HEK293 (cell line): ENCODE results near the gene KLHL22.

Experiments used
- CTCF ChIA-PET: fragments of 350-600 bp; formaldehyde crosslinking; extraction: SDS; loops from one replicate; lab custom pipeline; 2021; ENCODE audit warnings: antibody characterized with exemption; lab: Yijun Ruan, JAX
- POLR2A ChIA-PET: fragments of 300-600 bp; formaldehyde crosslinking; extraction: SDS; loops from one replicate; lab custom pipeline; 2020; ENCODE audit warnings: antibody characterized with exemption, inconsistent platforms; lab: Yijun Ruan, JAX
- H3K27ac ChIP-seq: fragments of 200-500 bp; sonication (Bioruptor generic); 2 replicates; pipeline ENCODE4 v1.5.1; 2014; ENCODE audit warnings: low read depth, low read length, control low read depth, inconsistent platforms; ENCODE audit errors: extremely low read depth
- H3K36me3 ChIP-seq, 2 experiments: fragments of 200-500 bp in 1 of 2; sonication (Bioruptor generic) in 1 of 2; 1 replicate in 1 of 2; 2 replicates in 1 of 2; pipeline ENCODE4 v1.5.1; 2014 to 2017; ENCODE audit warnings: inconsistent platforms in 2 of 2, low read length in 2 of 2; ENCODE audit not compliant: control insufficient read depth in 2 of 2, insufficient read depth in 1 of 2
- H3K4me1 ChIP-seq: fragments of 200-500 bp; sonication (Bioruptor generic); 2 replicates; pipeline ENCODE4 v1.5.1; 2014; ENCODE audit warnings: mild to moderate bottlenecking, low read length, inconsistent platforms; ENCODE audit not compliant: control insufficient read depth, insufficient read depth
- H3K4me3 ChIP-seq: 2 replicates; pipeline ENCODE4 v1.5.1; 2011; ENCODE audit warnings: low read depth, mild to moderate bottlenecking, control low read depth, low read length, moderate library complexity
- H3K9me3 ChIP-seq: fragments of 200-500 bp; sonication (Bioruptor generic); 2 replicates; pipeline ENCODE4 v1.5.1; 2014; ENCODE audit warnings: low read depth, low read length, inconsistent platforms; ENCODE audit not compliant: control insufficient read depth, insufficient read depth
- ELK4 ChIP-seq: IDR thresholded peaks from 2 replicates; pipeline ENCODE4 v1.6.1; 2011; ENCODE audit warnings: mild to moderate bottlenecking, low read depth, low read length, borderline replicate concordance
- KLF1 ChIP-seq: fragments of 450-650 bp; formaldehyde crosslinking; IDR thresholded peaks from 2 replicates; pipeline ENCODE4 v1.5.1; 2016; ENCODE audit warnings: missing biosample characterization, missing genetic modification characterization
- KLF16 ChIP-seq: fragments of 450-650 bp; formaldehyde crosslinking; IDR thresholded peaks from 2 replicates; pipeline ENCODE4 v1.5.1; 2017; ENCODE audit warnings: missing biosample characterization, missing genetic modification characterization
- WT1 ChIP-seq: fragments of 450-650 bp; formaldehyde crosslinking; IDR thresholded peaks from 2 replicates; pipeline ENCODE4 v1.5.1; 2016; ENCODE audit warnings: missing biosample characterization, missing genetic modification characterization
- ZBTB11 ChIP-seq: fragments of 450-650 bp; formaldehyde crosslinking; conservative IDR thresholded peaks from 2 replicates; pipeline ENCODE4 v1.5.1; 2016; ENCODE audit warnings: low read depth, missing biosample characterization, missing genetic modification characterization
- ZBTB17 ChIP-seq: fragments of 450-650 bp; formaldehyde crosslinking; IDR thresholded peaks from 2 replicates; pipeline ENCODE4 v1.5.1; 2016; ENCODE audit warnings: missing biosample characterization, missing genetic modification characterization
- ZBTB44 ChIP-seq: fragments of 450-650 bp; IDR thresholded peaks from 2 replicates; pipeline ENCODE4 v1.5.1; 2018; ENCODE audit warnings: missing biosample characterization, mild to moderate bottlenecking, missing genetic modification characterization
- ZFP3 ChIP-seq: fragments of 450-650 bp; formaldehyde crosslinking; IDR thresholded peaks from 2 replicates; pipeline ENCODE4 v1.5.1; 2016; ENCODE audit warnings: low read depth, missing biosample characterization, missing genetic modification characterization
- ZFP41 ChIP-seq: fragments of 450-650 bp; formaldehyde crosslinking; IDR thresholded peaks from 2 replicates; pipeline ENCODE4 v1.5.1; 2016; ENCODE audit warnings: missing biosample characterization, missing genetic modification characterization, borderline replicate concordance
- ZNF169 ChIP-seq: fragments of 450-650 bp; formaldehyde crosslinking; IDR thresholded peaks from 2 replicates; pipeline ENCODE4 v1.5.1; 2016; ENCODE audit warnings: missing biosample characterization, missing genetic modification characterization
- ZNF221 ChIP-seq: fragments of 450-650 bp; formaldehyde crosslinking; IDR thresholded peaks from 2 replicates; pipeline ENCODE4 v1.5.1; 2017; ENCODE audit warnings: missing biosample characterization, missing genetic modification characterization, borderline replicate concordance
- ZNF416 ChIP-seq: fragments of 450-650 bp; formaldehyde crosslinking; IDR thresholded peaks from 2 replicates; pipeline ENCODE4 v1.5.1; 2016; ENCODE audit warnings: missing biosample characterization, missing genetic modification characterization
- ZNF433 ChIP-seq: fragments of 450-650 bp; formaldehyde crosslinking; IDR thresholded peaks from 2 replicates; pipeline ENCODE4 v1.5.1; 2016; ENCODE audit warnings: missing biosample characterization, missing genetic modification characterization, low read depth
- ZNF548 ChIP-seq: fragments of 450-650 bp; formaldehyde crosslinking; IDR thresholded peaks from 2 replicates; pipeline ENCODE4 v1.5.1; 2016; ENCODE audit warnings: missing biosample characterization, missing genetic modification characterization
- ZNF596 ChIP-seq: fragments of 450-650 bp; IDR thresholded peaks from 2 replicates; pipeline ENCODE4 v1.5.0; 2018; ENCODE audit warnings: missing biosample characterization, mild to moderate bottlenecking, missing genetic modification characterization, moderate library complexity
- ZNF610 ChIP-seq: fragments of 450-650 bp; formaldehyde crosslinking; IDR thresholded peaks from 2 replicates; pipeline ENCODE4 v1.5.1; 2016; ENCODE audit warnings: missing biosample characterization, missing genetic modification characterization, borderline replicate concordance
- ZNF621 ChIP-seq: fragments of 450-650 bp; formaldehyde crosslinking; IDR thresholded peaks from 2 replicates; pipeline ENCODE4 v1.5.1; 2017; ENCODE audit warnings: missing biosample characterization, missing genetic modification characterization
- ZNF670 ChIP-seq: fragments of 450-650 bp; formaldehyde crosslinking; IDR thresholded peaks from 2 replicates; pipeline ENCODE4 v1.5.1; 2016; ENCODE audit warnings: missing biosample characterization, missing genetic modification characterization, low read depth
- ZNF768 ChIP-seq: fragments of 450-650 bp; formaldehyde crosslinking; IDR thresholded peaks from 2 replicates; pipeline ENCODE4 v1.5.1; 2018; ENCODE audit warnings: missing biosample characterization, mild to moderate bottlenecking, missing genetic modification characterization
- TF ChIP-seq, protein P1 (sequence below): fragments of 450-650 bp; formaldehyde crosslinking; IDR thresholded peaks from 2 replicates; pipeline ENCODE4 v1.5.1; 2017; ENCODE audit warnings: missing biosample characterization, missing genetic modification characterization
- TF ChIP-seq, protein P2 (sequence below): fragments of 450-650 bp; formaldehyde crosslinking; IDR thresholded peaks from 2 replicates; pipeline ENCODE4; 2016; ENCODE audit warnings: missing biosample characterization, missing genetic modification characterization
- TF ChIP-seq, protein P3 (sequence below): fragments of 450-650 bp; formaldehyde crosslinking; IDR thresholded peaks from 2 replicates; pipeline ENCODE4 v1.5.1; 2017; ENCODE audit warnings: missing biosample characterization, missing genetic modification characterization

The KLHL22 gene

GRCh38 chr22:20510811-20511577 is 15.4 kb upstream of the KLHL22 start (continued):
- TF ChIP-seq ZBTB44 (tag by site-specific recombination) (no peak), ZFP41 (no peak)

- peak overlapping the region; percentile 39 for H3K27ac ChIP-seq
- CTCF ChIA-PET: interaction anchor here (0.9 to 4.4 kb wide), 7 partner anchors 11 to 62 kb away, joined by 3 to 23 read pairs (median 5); no protein-coding TSS in a partner anchor
- POLR2A ChIA-PET: interaction anchor here (0.7 to 3.2 kb wide), 5 partner anchors 10 to 60 kb away, joined by 4 to 35 read pairs (median 7); no protein-coding TSS in a partner anchor
- no peak for TF ChIP-seq ZNF416 (tag by site-specific recombination)
- no peak for TF ChIP-seq ZFP3 (tag by site-specific recombination)
- no peak for TF ChIP-seq ZNF621 (tag by site-specific recombination)
- no peak for TF ChIP-seq ZNF221 (tag by site-specific recombination)
- no peak for TF ChIP-seq ZNF596 (tag by site-specific recombination)
- no peak for TF ChIP-seq ZBTB11 (tag by site-specific recombination)
- TF ChIP-seq ZNF433 (tag by site-specific recombination): no peak
- TF ChIP-seq ZNF548 (tag by site-specific recombination): no peak
- peak; percentile 85 for TF ChIP-seq ZBTB17 (tag by site-specific recombination)
- TF ChIP-seq KLF1 (tag by site-specific recombination): no peak
- TF ChIP-seq, protein P1, sequence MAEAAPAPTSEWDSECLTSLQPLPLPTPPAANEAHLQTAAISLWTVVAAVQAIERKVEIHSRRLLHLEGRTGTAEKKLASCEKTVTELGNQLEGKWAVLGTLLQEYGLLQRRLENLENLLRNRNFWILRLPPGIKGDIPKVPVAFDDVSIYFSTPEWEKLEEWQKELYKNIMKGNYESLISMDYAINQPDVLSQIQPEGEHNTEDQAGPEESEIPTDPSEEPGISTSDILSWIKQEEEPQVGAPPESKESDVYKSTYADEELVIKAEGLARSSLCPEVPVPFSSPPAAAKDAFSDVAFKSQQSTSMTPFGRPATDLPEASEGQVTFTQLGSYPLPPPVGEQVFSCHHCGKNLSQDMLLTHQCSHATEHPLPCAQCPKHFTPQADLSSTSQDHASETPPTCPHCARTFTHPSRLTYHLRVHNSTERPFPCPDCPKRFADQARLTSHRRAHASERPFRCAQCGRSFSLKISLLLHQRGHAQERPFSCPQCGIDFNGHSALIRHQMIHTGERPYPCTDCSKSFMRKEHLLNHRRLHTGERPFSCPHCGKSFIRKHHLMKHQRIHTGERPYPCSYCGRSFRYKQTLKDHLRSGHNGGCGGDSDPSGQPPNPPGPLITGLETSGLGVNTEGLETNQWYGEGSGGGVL (tag by site-specific recombination): peak; percentile 94
- TF ChIP-seq, protein P2, sequence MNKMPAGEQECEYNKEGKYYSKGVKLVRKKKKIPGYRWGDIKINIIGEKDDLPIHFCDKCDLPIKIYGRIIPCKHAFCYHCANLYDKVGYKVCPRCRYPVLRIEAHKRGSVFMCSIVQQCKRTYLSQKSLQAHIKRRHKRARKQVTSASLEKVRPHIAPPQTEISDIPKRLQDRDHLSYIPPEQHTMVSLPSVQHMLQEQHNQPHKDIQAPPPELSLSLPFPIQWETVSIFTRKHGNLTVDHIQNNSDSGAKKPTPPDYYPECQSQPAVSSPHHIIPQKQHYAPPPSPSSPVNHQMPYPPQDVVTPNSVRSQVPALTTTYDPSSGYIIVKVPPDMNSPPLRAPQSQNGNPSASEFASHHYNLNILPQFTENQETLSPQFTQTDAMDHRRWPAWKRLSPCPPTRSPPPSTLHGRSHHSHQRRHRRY: no peak
- no peak for TF ChIP-seq ELK4
- TF ChIP-seq ZNF768: no peak
- TF ChIP-seq KLF16 (tag by site-specific recombination): no peak
- TF ChIP-seq ZNF670: no peak
- TF ChIP-seq WT1 (tag by site-specific recombination): no peak
- no peak for TF ChIP-seq ZNF169 (tag by site-specific recombination)
- no peak for TF ChIP-seq ZNF610 (tag by site-specific recombination)
- TF ChIP-seq, protein P3, sequence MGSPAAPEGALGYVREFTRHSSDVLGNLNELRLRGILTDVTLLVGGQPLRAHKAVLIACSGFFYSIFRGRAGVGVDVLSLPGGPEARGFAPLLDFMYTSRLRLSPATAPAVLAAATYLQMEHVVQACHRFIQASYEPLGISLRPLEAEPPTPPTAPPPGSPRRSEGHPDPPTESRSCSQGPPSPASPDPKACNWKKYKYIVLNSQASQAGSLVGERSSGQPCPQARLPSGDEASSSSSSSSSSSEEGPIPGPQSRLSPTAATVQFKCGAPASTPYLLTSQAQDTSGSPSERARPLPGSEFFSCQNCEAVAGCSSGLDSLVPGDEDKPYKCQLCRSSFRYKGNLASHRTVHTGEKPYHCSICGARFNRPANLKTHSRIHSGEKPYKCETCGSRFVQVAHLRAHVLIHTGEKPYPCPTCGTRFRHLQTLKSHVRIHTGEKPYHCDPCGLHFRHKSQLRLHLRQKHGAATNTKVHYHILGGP (tag by site-specific recombination): no peak
Observed at GRCh38 chr22:20509344-20510047, 13.9 kb upstream of the KLHL22 start.

More at GRCh38 chr22:20509344-20510047, 13.9 kb upstream of the KLHL22 start:
- Histone ChIP-seq H3K9me3 (no peaks in the 10 kb centered on the region), H3K36me3 (peaks cover 0 to 17% of the 10 kb centered on the region in 2 experiments; a peak in 1 of 3 replicates), H3K4me3 (peak overlapping the region; percentile 95), H3K4me1 (peaks cover 6% of the 10 kb centered on the region; the same call in 1 of the 2 replicates)
